AG09309 (cell line): ENCODE measurements around the gene KHDRBS2.

Source experiments
- DNase-seq: peaks from one replicate; pipeline ENCODE4 v3.0.0-alpha.2; 2010; ENCODE audit warnings: low read depth
- H3K4me3 ChIP-seq: 2 replicates; pipeline ENCODE4 v1.5.1; 2011; ENCODE audit warnings: mild to moderate bottlenecking, low read depth, low read length, moderate library complexity; ENCODE audit not compliant: control insufficient read depth
- TF ChIP-seq, protein P1 (sequence below): IDR thresholded peaks from 2 replicates; pipeline ENCODE4 v1.5.1; 2011; ENCODE audit warnings: mild to moderate bottlenecking, low read depth, low read length, inconsistent platforms; ENCODE audit not compliant: insufficient read depth, control insufficient read depth; ENCODE audit errors: missing control alignments

Gene KHDRBS2

DNA sequence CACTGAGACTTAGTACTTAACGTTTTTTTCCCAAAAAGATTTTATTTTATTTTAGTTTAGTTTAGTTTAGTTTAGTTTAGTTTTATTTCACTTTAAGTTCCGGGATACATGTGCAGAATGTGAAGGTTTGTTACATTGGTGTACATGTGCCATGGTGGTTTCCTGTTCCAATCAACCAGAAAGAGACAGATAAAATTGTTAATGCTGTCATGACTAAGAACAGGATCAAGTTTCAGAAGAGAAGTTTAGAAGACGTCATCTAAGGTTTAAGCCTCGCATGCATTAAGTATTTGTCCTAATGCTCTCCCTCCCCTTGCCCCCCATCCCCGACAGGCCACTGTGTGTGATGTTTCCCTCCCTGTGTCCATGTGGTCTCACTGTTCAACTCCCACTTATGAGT lies 540.0 kb downstream of the KHDRBS2 start:
- H3K4me3 ChIP-seq = no peak overlapping the region
- TF ChIP-seq, protein P1, sequence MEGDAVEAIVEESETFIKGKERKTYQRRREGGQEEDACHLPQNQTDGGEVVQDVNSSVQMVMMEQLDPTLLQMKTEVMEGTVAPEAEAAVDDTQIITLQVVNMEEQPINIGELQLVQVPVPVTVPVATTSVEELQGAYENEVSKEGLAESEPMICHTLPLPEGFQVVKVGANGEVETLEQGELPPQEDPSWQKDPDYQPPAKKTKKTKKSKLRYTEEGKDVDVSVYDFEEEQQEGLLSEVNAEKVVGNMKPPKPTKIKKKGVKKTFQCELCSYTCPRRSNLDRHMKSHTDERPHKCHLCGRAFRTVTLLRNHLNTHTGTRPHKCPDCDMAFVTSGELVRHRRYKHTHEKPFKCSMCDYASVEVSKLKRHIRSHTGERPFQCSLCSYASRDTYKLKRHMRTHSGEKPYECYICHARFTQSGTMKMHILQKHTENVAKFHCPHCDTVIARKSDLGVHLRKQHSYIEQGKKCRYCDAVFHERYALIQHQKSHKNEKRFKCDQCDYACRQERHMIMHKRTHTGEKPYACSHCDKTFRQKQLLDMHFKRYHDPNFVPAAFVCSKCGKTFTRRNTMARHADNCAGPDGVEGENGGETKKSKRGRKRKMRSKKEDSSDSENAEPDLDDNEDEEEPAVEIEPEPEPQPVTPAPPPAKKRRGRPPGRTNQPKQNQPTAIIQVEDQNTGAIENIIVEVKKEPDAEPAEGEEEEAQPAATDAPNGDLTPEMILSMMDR = no peak
- no peak for DNase-seq

DNA sequence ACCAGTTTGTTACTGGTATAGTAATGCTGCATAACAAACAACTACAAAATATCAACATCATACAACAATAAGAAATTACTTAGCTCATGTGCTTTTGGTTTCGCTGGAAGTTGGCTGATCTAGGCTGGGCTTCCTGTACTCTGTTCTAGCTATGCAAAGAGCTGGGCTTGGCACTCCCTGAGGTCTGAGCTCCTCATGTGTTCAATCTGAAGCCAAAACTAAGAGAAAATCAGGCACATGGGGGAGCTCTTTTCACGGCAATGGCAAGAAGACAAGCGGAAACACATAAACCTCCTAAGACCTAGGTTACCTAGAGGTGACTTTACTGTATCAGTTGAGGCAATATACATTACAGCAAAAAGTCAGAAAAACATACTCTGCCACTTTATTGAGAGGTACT lies 574.2 kb downstream of the KHDRBS2 start:
- no peak for DNase-seq
- no peak overlapping the region for H3K4me3 ChIP-seq
- TF ChIP-seq, protein P1 = no peak

DNA sequence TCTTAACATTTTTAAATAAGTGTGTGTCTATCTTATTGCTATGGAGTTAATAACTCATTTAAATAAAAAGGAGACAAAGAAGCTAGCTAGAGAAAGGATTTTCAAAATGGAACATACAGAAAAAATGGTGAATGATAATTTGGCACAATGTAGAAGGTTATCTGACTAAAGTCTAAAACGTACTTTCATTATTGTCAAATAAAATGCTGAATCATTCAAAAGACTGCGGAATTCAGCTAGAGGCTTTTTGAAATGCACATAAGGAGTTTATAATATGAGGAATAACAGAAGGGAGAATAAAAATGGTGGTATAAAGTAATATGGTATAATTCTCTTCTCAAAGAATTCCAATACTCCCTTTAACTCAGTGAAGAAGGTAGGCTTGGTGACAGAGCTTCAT lies 597.9 kb downstream of the KHDRBS2 start:
- no peak for DNase-seq
- no peak overlapping the region for H3K4me3 ChIP-seq
- TF ChIP-seq, protein P1 = no peak

DNA sequence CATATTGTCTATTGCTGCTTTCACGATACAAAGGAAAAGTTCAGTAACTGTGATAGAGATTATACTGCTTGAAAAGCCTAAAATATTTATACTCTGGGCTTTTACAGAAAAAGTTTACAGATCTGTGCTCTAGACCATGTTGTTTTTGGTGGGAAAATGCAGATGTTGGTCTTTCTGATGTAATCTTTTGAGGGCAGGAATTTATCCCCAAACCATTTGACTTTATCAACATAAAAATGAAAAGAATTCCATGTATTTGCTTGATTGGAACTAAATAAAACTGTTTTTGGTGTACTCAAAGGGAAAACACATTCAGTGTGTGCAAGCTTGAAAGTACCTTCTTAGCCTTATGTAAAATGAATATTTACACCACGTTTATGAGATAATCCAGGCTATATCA lies 603.5 kb downstream of the KHDRBS2 start:
- TF ChIP-seq, protein P1 = no peak
- H3K4me3 ChIP-seq = no peak overlapping the region
- DNase-seq = no peak

DNA sequence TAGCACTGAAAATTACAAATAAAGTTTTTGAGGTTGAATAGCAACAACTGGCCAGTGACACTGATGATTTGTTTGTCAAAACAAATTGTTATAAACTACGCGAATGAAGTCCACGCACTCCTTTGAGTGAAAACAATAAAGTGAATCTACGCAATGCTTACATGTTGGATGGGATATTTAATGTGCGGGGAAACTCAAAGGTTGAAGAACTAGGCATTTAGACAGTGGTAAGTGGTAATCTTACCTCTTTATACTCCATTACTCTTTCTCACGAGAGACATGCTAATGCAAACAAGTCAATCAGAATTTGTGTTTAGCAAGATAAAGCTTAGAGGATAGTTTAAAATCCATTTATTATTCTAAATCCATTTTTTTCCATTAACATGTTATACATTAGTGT lies 606.4 kb downstream of the KHDRBS2 start:
- no peak for DNase-seq
- no peak overlapping the region for H3K4me3 ChIP-seq
- TF ChIP-seq, protein P1 = no peak

DNA sequence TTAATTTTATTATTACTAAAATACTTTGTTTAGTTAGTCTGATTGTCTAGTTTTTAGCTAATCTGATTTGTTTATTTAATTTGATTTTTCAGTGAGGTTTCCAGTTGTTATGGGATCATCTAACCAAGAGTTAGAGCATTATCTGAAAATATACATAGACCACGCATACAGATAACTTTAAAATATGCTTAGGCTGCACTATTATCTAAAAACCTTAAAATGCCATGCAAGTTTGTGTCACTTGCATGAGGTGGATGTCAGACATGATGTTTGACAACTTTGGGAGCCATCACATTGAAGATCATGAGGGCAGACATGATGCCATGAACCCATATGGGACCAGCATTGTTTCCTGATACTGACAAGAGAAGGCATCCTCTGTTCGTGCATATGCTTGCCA lies 610.3 kb downstream of the KHDRBS2 start:
- no peak for DNase-seq
- H3K4me3 ChIP-seq = no peak overlapping the region
- TF ChIP-seq, protein P1 = no peak

DNA sequence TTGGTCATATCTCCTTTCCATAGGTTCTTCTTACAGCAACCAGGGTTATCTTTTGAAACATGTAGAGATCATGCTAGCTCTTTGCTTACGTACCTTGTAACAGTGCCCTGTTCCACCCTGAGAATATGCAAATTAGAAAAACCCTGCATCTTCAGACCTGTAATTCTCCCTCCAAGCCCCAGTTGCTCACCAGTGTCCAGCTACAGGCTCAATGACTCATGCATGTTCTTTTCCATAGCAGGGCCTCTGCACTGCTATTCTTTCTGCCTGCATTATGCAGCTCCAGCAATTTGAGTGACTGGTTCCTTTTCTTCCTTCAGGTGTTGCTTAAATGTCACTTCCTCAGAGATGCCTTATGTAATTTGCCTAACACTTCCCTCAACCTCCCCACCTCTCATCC lies 636.2 kb downstream of the KHDRBS2 start:
- TF ChIP-seq, protein P1 = no peak
- H3K4me3 ChIP-seq = no peak overlapping the region
- no peak for DNase-seq
